ENCODE data around the gene GIGYF1.
"Not testable (repeated sequence)": the region's sequence is repeated elsewhere in the genome, so short reads cannot be mapped to it uniquely, and the experiment has no call there.

GIGYF1 gene

GRCh38 chr7:100694098-100694745 is at the start of gene GIGYF1:
Gene GIGYF1 (minus strand): TSS chr7:100694250. CDS start chr7:100688238, 6,012 bp downstream.
- no peak for DNase-seq

DNA sequence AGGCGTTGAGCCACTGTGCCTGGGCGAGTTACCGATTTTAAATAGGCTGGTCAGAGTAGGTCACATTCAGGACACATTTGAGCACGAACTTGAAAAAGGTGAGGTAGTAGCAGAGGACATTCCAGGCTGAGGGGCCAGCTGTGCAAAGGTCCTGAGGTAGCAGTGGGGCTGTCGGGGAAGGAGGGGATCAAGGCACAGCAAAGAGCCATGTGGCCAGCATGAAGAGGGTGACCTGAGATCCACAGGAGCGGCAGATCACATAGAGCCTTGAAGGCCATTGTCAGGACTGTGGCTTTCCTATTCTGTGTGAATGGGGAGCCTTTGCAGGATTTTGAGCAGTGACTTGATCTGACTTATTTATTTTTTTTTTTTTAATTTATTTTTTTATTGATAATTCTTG is 45.9 kb upstream of the GIGYF1 start:
- no peak for DNase-seq

DNA sequence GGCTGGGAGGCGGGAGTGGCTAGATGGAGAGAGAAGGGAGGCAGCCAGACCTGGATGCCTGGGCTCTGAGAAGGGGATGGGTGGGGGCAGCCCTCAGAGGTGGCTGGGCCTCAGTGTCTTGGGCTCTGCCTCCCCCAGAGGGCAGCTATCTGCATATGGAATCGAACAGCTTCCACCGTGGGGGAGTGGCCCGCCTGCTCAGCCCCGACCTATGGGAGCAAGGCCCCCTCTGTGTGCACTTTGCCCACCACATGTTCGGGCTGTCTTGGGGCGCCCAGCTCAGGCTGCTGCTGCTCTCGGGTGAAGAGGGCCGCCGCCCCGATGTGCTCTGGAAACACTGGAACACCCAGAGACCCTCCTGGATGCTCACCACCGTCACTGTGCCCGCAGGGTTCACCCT is 42.6 kb upstream of the GIGYF1 start:
- no peak for DNase-seq

DNA sequence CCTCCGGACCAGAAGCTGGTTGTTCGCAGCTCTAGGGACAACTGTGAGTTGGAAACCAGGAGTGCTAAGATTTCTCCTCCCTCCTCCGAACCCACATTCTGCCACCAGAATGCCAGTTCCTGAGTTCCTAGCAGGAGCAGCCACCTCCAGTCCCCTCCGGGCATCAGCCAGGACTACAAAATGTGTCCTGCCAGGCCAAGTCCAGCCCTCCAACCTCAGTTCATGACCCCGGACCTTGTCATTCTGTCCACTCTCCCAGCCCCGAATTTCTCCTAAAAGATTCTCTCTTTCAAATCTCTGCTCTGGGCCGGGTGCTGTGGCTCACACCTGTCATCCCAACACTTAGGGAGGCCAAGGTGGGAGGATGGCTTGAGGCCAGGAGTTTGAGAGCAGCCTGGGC is 41.7 kb upstream of the GIGYF1 start:
- DNase-seq = no peak

DNA sequence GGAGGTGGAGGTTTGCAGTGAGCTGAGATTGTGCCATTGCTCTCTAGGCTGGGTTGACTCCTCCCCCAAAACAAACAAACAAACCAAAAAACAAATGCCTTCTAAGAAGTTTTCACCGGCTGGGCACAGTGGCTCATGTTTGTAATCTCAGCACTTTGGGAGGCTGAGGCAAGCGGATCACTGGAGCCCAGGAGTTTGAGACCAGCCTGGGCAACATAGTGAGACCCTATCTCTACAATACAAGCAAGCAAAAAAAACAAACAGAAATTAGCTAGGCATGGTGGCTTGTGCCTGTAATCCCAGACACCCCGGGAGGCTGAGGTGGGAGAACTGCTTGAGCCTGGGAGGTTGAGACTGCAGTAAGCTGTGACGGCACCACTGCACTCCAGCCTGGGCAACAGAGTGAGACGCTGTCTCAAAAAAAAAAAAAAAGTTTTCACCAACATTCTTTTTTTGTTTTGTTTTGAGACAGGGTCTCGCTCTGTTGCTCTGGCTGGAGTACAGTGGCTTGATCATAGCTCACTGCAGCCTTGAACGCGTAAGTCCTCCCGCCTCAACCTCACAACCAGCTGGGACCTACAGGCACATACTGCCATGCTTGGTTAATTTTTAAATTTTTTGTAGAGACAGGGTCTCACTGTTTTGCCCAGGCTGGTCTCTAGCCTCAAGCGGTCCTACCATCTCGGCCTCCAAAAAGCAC is 38.0 kb upstream of the GIGYF1 start:
- DNase-seq = no peak

DNA sequence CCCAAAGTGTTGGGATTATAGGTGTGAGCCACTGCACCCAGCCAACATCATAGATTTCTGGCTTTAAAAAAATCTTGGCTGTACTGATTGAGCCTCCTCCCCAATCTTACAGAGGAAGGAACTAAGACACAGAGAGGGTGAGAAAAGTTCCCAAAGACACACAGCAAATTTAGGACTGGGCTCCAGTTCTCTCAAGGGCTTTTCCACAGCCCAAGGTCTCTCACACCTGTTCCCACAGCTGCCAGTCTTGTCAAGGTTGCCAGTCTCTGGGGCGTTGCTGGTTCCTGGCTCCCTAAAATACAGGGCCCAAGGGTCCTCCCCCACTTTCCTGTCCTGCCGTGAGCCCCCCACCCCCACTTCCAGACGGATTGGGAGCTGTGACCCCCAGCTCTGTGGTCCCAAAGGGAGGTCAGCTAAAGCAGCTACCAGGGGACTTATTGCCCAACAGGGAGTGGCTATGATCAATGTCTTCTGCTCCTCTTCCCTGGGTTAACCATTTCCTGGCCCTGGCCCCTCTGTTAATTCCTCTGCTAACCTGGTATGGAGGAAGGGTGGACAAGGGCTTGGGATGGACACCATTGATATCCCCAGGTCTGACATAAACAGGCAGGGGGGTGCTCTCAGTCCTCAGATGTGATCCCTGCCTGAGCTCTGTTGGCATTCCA is 36.2 kb upstream of the GIGYF1 start:
- no peak for DNase-seq

- DNase-seq = no peak
Measured at GRCh38 chr7:100728196-100728595, 34.1 kb upstream of the GIGYF1 start.

GRCh38 chr7:100726996-100727761 is 33.1 kb upstream of the GIGYF1 start:
- no peak for DNase-seq

DNA sequence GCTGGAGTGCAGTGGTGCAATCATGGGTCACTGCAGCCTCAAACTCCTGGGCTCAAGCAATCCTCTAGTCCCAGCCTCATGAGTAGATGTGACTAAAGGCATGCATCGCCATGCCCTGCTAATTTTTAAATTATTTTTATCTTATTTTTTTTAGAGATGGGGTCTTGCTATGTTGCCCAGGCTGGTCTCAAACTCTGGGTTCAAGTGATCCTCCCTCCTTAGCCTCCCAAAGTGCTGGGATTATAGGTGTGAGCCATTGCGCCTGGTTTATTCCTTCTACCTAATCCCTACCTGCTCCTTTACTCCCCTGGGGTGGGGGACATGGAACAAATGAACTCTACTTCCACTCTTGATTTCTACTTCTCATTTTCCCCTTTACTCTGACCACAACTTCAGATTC is 30.3 kb upstream of the GIGYF1 start:
- DNase-seq = not testable (repeated sequence)

DNA sequence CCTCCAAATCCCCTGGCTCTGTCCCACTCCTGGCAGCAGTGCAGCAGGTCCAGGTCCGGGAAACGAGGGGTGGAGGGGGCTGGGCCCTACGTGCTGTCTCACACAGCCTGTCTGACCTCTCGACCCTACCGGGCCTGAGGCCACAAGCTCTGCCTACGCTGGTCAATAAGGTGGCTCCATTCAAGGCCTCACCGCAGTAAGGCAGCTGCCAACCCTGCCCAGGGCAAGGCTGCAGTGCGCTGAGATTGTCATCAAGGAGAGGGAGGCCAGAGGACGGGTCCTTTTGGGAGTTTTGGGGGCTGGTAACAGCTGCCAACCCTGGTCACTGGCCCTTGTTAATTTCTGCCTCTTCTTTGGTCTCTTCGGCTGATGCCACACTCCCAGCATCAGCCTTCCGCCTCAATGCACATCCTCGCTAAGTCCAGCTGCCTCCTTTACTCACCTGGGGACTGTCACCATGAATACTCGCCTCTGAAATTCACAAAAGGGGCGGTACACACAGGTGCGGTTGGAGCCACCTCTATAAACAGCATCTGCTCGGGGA is 29.8 kb upstream of the GIGYF1 start:
- DNase-seq = no peak

GRCh38 chr7:100722480-100723212 is 28.6 kb upstream of the GIGYF1 start:
- DNase-seq = no peak

DNA sequence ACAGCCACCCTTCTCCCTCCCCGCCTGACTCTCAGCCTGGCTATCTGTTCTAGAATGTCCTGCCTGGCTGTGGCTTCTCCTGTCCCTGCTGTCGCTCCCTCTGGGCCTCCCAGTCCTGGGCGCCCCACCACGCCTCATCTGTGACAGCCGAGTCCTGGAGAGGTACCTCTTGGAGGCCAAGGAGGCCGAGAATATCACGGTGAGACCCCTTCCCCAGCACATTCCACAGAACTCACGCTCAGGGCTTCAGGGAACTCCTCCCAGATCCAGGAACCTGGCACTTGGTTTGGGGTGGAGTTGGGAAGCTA is 27.4 kb upstream of the GIGYF1 start:
- DNase-seq = no peak

DNA sequence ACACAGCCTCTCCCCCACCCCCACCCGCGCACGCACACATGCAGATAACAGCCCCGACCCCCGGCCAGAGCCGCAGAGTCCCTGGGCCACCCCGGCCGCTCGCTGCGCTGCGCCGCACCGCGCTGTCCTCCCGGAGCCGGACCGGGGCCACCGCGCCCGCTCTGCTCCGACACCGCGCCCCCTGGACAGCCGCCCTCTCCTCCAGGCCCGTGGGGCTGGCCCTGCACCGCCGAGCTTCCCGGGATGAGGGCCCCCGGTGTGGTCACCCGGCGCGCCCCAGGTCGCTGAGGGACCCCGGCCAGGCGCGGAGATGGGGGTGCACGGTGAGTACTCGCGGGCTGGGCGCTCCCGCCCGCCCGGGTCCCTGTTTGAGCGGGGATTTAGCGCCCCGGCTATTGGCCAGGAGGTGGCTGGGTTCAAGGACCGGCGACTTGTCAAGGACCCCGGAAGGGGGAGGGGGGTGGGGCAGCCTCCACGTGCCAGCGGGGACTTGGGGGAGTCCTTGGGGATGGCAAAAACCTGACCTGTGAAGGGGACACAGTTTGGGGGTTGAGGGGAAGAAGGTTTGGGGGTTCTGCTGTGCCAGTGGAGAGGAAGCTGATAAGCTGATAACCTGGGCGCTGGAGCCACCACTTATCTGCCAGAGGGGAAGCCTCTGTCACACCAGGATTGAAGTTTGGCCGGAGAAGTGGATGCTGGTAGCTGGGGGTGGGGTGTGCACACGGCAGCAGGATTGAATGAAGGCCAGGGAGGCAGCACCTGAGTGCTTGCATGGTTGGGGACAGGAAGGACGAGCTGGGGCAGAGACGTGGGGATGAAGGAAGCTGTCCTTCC is 26.8 kb upstream of the GIGYF1 start:
- DNase-seq = no peak

GRCh38 chr7:100720279-100720670 is 26.2 kb upstream of the GIGYF1 start, which contains the start of gene EPO:
Gene EPO (plus strand): TSS chr7:100720468. CDS start chr7:100720981, 513 bp downstream.
- DNase-seq = no peak

- no peak for DNase-seq
Measured at GRCh38 chr7:100719523-100720278, 25.7 kb upstream of the GIGYF1 start.

DNA sequence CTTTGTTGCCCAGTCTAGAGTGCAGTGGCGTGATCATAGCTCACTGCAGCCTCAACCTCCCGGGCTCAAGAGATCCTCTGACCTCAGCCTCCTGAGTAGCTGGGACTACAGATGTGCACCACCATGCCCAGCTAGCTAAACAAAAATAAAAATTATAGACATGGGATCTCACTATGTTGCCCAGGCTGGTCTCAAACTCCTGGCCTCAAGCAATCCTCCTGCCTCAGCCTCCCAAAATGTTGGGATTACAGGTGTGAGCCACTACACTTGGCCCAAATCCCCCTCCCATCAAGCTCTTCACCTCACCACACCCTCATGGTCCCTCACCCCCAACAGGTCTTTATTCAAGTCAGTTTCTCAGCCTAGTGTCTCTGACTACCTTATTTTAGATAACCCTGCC is 23.0 kb upstream of the GIGYF1 start:
- not testable (repeated sequence) for DNase-seq

DNA sequence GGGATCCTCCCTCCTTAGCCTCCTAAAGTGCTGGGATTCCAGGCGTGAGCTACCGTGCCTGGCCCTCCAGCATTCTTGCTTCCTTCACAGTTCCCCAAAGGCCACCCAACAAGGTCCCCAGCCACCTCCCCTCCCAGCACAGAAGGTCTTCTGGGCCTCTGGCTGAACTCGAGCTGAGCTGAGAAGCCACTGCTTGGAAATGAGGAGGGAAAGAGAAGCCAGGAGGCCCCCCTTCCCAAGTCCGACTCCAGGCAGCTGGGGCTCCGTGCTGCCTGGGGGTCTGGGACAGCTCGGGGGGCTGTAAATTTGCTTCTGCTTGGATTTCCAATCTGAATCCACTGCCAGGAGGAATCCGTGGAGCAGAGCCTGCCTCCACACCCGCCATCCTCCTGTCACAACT is 20.7 kb upstream of the GIGYF1 start:
- no peak for DNase-seq

DNA sequence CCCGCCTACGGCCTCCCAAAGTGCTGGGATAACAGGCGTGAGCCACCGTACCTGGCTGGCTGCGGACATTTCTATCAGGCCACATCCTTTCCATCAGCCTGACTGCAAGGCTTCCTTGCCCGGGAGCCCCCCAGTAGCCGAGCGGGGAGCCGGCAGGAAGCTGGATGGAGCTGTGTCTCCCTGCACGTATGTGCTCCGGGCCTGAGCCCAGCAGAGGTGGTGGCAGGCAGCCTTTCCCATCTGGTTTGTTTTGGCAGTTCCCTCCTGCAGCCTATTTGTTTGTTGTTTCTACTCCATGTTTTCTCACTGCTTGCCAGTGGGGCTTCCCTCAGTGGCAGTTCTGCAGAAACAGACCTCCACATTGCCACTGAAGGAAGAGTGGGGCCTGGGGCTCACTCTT is 17.3 kb upstream of the GIGYF1 start:
- no peak for DNase-seq

DNA sequence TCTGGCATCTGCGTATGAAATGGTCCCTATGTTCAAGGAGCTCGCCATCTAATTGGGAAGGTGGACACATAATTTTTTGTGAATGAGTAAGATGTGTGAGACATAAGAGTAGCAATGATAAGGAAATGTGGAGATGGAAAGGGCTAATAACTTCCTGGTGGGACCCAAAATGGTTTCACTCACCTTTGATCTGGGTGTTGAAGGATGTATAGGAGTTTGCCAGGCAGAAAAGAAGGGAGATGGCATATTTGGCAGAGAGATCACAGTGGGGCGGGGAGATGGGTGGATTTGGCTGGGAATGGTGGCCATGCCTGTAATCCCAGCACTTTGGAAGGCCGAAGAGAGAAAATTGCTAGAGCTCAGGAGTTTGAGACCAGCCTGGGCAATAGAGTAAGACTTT is 16.4 kb upstream of the GIGYF1 start:
- no peak for DNase-seq

GRCh38 chr7:100708395-100708794 is 14.3 kb upstream of the GIGYF1 start:
- no peak for DNase-seq

Measured in NCI-H2081 treated with DMSO at 0.1 percent for 48 hours (cell line).